GM21717 (cell line): ENCODE data around the gene TM9SF4.
A peak's percentile ranks its signal among the peaks of the same experiment; 100 is the strongest.

Experiments
- ATAC-seq: cut with Tn5 transposase; IDR thresholded peaks from one replicate; pipeline ENCODE4 v1.9.1; 2021; ENCODE audit warnings: mild to moderate bottlenecking, moderate library complexity; ENCODE audit not compliant: unreplicated experiment

TM9SF4 gene

GRCh38 chr20:32205843-32206759, 96.6 kb downstream of the TM9SF4 start:
- no peak for ATAC-seq

DNA sequence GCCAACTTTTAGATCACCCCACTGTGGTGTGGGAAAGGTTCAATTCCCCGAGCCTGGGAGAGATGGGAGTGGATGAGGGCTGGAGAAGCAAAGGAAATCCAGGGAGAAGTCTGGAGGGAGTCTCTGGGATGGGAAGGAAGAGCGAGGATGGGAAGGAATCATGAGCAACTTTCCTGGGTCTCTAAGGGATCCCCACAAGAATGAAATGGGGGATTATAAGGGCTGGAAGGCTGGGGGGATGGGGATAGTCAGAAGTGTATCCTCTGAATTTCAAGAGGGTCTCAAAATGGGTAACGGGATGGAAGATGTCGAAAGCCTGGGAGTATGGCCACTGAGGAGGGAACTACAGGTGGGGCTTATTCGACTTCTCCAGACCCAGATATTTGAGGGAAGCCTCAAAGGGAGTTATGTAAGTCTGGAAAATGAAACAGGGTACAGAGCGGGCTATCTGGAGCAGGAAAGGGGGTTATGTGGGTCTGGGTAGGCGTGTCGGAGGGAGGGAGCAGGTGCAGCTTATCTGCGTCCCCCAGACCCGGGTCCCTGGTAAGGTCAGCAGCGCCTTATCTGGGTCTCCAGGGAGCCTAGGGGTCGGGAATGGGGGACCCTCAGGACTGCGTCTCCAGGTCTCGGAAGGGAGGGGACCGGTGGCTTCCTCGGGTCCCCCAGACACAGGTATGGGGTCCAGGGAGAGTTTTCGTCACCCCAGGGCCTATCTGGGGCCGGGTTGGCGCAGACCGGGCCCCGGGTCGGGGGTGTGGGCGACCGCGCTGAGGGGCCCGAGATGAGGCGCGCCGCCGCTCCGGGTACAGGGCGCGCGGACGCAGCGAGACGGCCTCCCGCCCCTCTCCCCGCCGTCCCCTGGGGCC, 97.5 kb downstream of the TM9SF4 start:
- peak; percentile 10 for ATAC-seq

GRCh38 chr20:32207626-32208498, 98.3 kb downstream of the TM9SF4 start, which contains the start of the genes PLAGL2 and POFUT1:
PLAGL2 (minus strand) TSS chr20:32207743; CDS start chr20:32202178, 5,565 bp downstream.
POFUT1 (plus strand) TSS chr20:32207880; CDS start chr20:32207942, 62 bp downstream.
- ATAC-seq, result peak; percentile 74

DNA sequence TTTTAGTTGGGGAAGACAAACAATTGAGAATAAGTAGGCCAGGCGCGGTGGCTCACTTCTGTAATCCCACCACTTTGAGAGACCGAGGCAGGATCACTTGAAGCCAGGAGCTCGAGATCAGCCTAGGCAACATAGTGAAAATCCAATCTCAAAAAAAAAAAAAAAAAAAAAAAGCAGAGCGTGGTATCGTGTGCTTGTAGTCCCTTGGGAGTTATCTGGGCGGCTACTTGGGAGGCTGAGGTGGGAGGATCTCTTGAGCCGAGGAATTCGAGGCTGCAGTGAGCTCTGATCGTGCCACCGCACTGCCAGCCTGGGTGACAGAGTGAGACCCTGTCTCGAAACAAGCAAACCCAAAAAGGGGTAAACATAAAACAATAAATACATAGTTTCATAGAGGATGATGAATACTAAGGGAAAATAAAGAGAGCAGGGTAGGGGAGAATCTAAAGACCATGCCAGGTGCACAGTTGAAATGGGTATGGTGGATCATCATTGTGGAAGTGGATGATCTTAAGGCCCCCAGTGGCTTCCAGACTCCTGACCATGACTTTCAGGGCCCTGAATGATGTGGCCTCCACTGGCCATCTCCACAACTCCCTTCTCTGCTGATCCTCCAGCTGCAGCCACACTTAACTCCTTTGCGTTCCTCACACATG, 99.1 kb downstream of the TM9SF4 start:
- ATAC-seq, result no peak

DNA sequence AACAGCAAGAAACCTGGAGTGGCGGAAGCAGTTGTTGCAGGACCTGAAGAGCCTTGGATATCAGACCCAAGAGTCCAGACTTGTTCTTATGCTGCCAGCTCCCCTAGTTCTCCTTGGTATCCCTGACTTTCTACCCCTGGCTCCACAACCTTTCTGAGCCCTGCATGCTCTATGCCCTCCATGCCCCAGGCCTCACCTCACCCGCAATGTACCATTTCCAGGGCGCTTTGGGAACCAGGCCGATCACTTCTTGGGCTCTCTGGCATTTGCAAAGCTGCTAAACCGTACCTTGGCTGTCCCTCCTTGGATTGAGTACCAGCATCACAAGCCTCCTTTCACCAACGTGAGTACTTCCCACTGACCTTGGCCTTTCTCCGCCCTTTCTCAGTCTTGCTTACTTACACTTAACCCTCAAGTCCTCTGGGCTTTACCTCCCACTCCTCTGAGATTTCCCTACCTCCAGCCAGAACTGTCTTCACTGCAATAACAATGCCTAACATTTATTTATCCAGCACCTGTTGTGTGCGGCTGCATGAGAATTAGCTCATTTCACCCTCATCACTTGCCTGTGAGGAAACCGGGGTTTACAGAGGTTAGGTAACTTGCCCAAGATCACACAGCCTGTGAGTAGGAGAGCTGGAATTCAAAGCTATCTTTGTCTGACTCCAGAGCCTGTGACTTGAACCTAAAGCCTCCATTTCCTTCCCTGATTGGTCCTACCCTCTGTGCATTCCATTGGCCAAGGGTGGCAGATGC, 100.5 kb downstream of the TM9SF4 start:
- no peak for ATAC-seq

GRCh38 chr20:32213870-32214269, 104.4 kb downstream of the TM9SF4 start:
- ATAC-seq, result no peak

DNA sequence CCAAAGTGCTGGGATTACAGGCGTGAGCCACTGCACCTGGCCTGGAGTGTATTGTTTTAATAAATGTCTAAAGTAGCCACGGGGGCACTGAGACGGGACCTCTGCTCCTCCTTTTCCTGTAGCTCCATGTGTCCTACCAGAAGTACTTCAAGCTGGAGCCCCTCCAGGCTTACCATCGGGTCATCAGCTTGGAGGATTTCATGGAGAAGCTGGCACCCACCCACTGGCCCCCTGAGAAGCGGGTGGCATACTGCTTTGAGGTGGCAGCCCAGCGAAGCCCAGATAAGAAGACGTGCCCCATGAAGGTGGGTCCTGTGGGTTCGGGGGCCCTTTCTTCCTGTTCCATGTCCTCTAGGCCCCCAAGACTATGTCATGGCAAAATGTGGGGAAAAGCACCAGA, 105.6 kb downstream of the TM9SF4 start:
- no peak for ATAC-seq

DNA sequence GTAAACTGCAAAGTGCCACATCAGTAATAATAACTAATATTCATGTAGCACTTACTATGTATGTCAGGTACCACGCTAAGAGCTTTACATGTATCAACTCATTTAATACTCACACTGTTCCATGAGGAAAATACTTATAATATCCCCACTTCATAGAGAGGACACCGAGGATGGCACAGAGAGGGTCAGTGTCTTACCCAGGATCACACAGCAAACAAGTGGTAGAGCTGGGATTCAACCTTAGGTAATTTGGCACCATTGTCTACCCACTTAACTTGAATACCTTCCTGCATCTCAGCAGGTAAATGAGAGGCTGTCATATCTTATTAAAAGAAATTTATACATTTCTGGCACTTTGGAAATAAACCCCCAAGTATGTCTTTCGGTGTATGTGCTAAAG, 106.2 kb downstream of the TM9SF4 start:
- no peak for ATAC-seq

- no peak for ATAC-seq
These were observed 106.9 kb downstream of the TM9SF4 start for GRCh38 chr20:32216179-32217142.
